GM18505 (cell line): Measurements from ENCODE around the gene KIF6.
"Not testable (repeated sequence)": the region's sequence is repeated elsewhere in the genome, so short reads cannot be mapped to it uniquely, and the experiment has no call there.

ENCODE experiments used
- ATAC-seq: cut with Tn5 transposase; IDR thresholded peaks from one replicate; pipeline ENCODE4 v1.9.1; 2021; ENCODE audit not compliant: unreplicated experiment
- POLR2A ChIP-seq: IDR thresholded peaks from 4 replicates; pipeline ENCODE4 v1.6.1; 2011; ENCODE audit warnings: borderline replicate concordance; ENCODE audit not compliant: insufficient read depth, insufficient read length; ENCODE audit errors: extremely low read depth

Gene KIF6

DNA sequence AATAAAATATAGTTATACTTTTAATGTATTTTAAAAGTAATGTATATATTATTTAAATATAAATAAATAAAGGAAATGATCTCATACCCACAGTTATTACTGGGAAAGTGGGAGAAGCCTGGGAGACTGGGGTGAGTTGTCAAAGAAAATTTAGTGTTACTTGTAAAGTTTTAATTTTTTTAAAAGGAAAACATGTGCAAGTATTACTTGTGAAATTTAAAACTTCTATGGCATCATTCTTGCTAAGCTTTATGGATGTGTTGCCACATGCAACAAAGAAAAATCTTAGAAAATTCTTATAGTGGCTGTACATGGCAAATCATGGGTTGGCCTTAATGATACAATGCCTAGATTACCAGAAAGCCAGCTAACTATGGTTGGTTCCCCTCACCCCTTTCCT, 208.7 kb downstream of the KIF6 start:
- ATAC-seq, result no peak
- TF ChIP-seq POLR2A, result no peak

DNA sequence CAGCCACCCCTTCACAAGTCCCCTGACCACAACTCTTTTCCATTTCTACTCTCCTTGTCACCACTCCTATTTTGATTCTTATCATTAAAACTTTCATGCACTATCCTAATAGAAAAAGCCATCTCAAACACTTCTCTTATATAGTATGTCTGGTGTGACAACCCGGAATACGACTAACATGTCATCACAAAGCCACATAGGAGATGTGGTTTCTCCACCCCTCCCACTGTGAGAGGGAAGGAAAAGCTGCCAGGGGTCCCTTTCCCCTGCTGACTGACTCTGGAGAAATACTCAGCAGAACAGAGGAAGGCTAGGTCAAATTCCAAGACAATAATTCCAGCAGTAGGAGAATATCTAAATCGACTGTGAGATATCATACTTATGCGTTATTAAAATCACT, 209.7 kb downstream of the KIF6 start:
- no peak for ATAC-seq
- no peak for TF ChIP-seq POLR2A

DNA sequence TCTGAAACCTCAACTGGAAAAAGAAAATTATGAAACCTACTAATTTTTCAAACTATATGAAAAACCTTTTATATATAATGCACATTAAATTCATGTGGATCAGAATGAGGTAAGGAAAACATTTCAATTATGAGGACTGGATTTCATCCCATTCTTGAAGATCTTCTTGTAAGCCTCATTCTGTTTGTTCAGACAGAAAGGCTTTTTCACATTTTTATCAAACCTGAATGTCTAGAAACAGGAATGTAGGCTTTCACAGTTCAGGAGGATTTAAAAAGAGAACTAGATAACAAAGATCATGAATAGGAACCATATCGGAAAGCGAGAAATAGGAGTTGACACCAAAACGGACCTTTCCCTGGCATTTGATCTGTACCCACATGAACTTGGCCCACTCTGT, 210.2 kb downstream of the KIF6 start:
- no peak for ATAC-seq
- TF ChIP-seq POLR2A, result no peak

DNA sequence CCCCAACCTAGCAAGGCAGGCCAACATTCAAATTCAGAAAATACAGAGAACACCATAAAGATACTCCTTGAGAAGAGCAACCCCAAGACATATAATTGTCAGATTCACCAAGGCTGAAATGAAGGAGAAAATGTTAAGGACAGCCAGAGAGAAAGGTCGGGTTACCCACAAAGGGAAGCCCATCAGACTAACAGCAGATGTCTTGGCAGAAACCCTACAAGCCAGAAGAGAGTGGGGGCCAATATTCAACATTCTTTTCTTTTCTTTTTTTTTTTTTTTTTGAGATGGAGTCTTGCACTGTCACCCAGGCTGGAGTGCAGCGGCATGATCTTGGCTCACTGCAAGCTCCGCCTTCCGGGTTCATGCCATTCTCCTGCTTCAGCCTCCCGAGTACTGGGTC, 215.4 kb downstream of the KIF6 start:
- ATAC-seq, result not testable (repeated sequence)

DNA sequence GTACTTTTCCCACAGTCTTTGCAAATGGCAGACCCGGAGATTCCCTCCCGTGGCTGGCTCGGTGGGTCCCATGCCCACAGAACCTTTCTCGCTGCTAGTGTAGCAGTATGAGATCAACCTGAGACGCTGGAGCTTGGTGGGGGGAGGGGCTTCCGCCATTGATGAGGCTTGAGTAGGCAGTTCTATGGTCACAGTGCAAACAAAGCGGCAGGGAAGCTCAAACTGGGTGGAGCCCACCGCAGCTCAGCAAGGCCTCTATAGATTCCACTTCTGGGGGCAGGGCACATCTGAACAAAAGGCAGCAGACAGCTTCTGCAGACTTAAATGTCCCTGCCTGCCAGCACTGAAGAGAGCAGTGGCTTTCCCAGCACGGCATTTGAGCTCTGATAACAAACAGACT, 216.7 kb downstream of the KIF6 start:
- no peak for TF ChIP-seq POLR2A
- no peak for ATAC-seq

DNA sequence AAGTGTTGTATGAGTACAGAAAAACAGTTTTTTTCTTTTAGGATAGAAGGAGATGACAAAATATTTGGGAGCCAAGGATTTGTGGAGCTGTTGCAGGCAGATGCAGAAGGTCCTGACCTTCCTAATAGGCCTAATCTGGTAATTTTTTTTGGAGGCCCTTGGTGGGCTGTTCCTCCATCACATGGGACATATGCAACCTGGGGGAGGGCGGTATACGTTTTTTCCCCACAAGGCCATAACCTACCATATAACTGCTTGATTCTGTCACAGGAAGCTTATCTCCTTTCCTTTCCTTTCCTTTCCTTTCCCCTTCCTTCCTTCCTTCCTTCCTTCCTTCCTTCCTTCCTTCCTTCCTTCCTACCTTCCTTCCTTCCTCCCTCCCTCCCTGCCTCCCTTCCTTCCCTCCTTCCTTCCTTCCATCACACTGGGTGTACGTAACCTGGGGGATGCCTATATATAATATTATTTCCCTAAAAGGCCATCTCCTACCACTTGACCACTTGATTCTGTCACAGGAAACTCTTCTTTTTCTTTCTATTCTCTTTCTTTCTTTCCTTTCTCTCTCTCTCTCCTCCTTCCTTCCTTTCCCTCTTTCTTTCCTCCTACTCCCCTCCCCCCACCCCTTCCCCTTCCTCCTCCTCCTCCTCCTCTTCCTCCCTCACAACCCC, 217.7 kb downstream of the KIF6 start:
- ATAC-seq, result no peak
- TF ChIP-seq POLR2A, result no peak

DNA sequence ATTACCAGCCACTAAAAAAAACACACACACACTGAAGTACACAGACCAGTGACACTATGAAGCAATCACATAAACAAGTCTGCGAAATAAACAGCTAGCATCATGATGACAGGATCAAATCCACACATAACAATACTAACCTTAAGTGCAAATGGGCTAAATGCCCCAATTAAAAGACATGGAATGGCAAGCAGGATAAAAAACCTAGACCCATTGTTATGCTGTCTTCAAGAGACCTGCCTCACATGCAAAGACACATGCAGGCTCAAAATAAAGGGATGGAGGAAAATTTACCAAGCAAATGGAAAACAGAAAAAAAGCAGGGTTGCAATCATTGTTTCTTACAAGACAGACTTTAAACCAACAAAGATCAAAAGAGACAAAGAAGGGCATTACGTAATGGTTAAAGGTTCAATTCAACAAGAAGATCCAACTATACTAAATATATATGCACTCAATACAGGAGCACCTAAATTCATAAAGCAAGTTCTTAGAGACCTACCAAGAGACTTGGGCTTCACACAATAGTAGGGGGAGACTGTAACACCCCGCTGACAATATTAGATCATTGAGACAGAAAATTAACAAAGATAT, 222.7 kb downstream of the KIF6 start:
- not testable (repeated sequence) for ATAC-seq

DNA sequence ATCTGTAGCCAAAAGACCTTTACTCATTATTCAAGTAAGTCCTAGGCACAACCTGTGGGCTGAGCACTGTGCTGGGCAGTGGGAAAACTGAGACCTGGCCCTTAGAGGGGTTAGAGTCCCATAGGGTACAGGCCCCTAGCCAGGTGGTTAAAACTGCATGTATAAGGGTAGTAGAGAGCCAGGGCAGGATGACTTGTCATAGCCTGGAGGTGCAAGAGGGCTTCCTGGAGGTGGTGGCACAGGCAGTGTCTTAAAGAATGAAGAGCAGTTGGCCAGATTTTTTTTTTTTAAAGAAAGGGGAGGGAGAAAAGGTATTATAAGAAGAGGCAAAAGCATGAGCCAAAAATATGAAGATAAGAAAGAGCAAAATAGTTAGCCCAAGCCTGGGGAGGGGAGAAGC, 226.2 kb downstream of the KIF6 start:
- no peak for ATAC-seq
- no peak for TF ChIP-seq POLR2A

DNA sequence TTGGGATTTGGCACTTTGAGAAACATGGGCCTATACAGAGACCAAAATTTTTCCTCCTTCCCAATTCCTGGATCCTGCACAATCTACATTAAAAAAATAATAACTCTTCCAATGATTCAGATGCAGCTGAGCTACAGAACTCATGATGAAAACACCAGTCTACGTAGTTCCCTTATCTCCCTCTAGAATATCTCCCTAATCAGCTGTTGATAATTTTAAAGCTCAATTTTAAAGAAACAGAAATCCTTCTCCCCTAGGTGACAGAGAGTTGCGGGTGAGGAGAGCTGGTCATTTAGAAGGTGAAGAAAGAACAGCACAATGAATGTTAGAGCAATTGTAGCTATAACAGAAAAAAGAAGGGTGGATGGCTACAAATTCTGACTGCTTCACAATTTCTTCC, 227.1 kb downstream of the KIF6 start:
- no peak for TF ChIP-seq POLR2A

DNA sequence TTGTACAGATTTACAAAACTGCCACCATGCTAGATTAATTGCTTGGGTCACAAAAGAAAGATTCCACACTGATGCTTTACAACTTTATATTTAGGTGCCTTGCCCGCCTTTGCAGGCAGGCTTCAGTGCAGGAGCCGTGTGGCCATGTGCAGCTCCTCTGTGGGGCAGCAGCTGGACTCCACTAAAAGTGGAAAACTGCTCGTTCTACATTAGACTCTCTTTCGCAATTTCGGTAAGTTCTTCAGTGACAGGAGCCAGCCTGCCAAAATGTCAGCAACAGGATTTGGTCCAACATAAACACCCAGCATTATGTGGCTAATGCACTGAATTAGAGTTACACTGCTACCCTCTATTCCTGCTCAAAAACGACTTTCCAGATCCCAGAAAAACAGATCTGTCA, 228.3 kb downstream of the KIF6 start:
- ATAC-seq, result no peak
- no peak for TF ChIP-seq POLR2A

More for the DNA sequence above, 227.1 kb downstream of the KIF6 start:
- ATAC-seq, result no peak

DNA sequence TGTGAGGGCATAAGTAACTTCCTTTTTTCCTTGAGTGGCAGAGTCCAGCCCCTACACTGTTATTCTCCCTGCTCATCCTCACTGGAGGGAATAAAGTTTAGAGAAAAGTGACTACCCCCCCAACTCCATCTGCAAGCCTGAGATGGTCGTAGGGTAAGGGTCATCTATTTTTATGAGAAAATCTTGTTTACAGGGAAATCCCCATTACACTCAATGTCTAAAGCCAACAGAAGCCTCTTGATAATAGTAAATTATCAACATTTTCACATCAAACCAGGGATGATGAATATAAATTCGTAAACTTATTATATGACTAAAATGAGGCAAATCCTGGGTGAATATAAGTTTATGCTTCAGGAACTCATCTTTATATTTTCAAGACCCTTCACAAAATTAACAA, 228.8 kb downstream of the KIF6 start:
- no peak for TF ChIP-seq POLR2A
- ATAC-seq, result no peak

DNA sequence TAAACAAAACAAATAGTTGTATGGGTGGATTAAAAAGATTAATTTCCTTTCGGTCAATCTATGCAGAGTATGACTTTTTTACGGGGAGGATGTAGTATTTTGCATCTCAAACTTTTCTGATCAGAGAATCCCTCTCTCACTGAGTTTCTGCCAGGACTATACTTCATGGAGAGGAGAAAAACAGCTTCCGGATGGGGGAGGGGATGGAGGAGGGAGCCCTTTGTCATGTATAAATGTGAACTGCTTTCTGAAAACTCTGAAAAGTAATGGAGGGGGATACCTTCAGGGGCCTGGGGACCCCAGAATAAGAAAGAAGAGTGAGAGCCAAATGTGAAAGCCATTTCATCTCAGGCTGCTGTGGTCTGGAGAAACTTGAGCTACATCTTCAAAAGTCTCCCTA, 229.6 kb downstream of the KIF6 start:
- no peak for ATAC-seq
- no peak for TF ChIP-seq POLR2A

DNA sequence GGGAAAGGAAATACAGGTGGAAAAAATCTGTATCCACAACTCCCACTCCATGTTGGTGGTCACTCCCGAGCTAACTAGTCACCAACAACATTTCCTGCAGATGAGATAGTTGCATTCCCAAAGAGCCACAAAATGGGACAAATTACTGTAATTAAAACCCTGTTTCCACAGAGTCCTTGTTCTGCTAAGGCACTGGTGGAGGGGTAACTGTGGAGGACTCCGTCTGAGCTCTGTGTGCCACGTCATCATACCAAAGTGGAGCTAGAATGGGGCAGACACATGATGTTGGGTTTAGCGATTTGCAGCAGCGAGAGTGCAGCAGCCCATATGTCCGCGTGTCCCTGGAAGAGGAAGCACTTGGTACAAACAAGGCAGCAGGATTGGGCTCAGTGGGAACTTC, 230.2 kb downstream of the KIF6 start:
- ATAC-seq, result no peak
- TF ChIP-seq POLR2A, result no peak

DNA sequence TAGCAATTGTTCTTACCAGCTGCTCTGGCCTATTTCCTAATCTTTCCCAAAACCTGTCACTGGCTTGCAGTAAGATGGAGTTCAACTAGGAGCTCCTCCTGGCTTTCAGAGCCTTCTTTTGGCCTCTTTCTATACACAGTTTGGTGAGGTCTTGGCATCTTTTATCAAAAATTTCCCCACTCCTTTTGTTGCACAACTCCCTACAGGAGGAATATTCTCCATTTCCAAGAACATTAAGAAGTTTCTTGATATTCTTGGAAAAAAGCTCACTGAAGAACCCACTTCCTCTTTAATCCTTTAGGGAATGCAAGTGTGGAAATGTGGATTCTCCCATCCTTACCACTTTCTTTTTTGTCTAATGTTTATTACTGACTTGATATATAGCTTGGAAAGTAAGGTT, 231.4 kb downstream of the KIF6 start:
- no peak for ATAC-seq
- no peak for TF ChIP-seq POLR2A

DNA sequence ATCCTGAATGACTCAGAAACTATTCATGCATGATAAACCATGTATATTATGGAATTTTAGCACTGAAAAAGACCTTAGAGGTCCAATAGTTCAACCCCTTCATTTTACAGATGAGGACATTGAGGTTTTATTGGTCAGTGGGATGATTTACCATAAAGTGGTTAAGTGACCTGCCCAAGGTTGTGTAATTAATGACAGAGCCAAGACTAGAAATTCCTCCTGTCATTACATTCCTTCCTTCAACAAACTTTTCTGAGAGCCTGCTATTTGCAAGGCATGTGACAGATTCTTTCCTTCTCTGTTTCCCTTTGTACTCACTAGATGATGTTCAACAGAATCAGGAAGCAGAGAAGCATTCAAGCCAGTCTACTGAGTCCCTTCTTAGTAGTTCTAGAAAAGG, 232.0 kb downstream of the KIF6 start:
- no peak for ATAC-seq
- no peak for TF ChIP-seq POLR2A
